Activated CD4-positive, alpha-beta T cell treated with anti-CD3 and anti-CD28 coated beads, Interleukin-2, amount 10 ng/mL, durations not matched to agents 7 days and 5 days (primary cell): ENCODE data around the gene KIAA1755. TPM values are rescaled to one million over a fixed set of nuclear protein-coding genes. Genes with fewer than 3 reads are reported as not detected.

Experiments
- CTCF ChIA-PET: fragments of 350-600 bp; sonication (Branson Sonifier 250); formaldehyde crosslinking; loops from one replicate; lab custom pipeline; 2021; ENCODE audit warnings: antibody characterized with exemption; lab: Charles Lee
- POLR2A ChIA-PET: fragments of 350-600 bp; sonication (Branson Sonifier 250); formaldehyde crosslinking; loops from one replicate; lab custom pipeline; 2021; ENCODE audit warnings: antibody characterized with exemption; lab: Charles Lee
- DNase-seq: peaks from one replicate; pipeline ENCODE4 v3.0.0-alpha.2; 2020
- H3K27ac Mint-ChIP-seq: one replicate; pipeline ENCODE4 v1.8.0; 2021; ENCODE audit warnings: mild to moderate bottlenecking, moderate library complexity, mixed read lengths
- H3K27me3 Mint-ChIP-seq: one replicate; pipeline ENCODE4 v1.8.0; 2021; ENCODE audit warnings: mixed read lengths
- H3K36me3 Mint-ChIP-seq: one replicate; pipeline ENCODE4 v1.8.0; 2021; ENCODE audit warnings: low read depth, mixed read lengths
- H3K4me1 Mint-ChIP-seq: one replicate; pipeline ENCODE4 v1.8.0; 2021; ENCODE audit warnings: mixed read lengths
- H3K4me3 Mint-ChIP-seq: one replicate; pipeline ENCODE4 v1.8.0; 2021; ENCODE audit warnings: mild to moderate bottlenecking, moderate library complexity, mixed read lengths
- H3K9me3 Mint-ChIP-seq: one replicate; pipeline ENCODE4 v1.8.0; 2021; ENCODE audit warnings: mixed read lengths
- total RNA-seq, 2 experiments: library from RNA; stranded (reverse); gene quantifications; one replicate each; pipeline ENCODE4 v1.2.3, GENCODE V29; 2021

KIAA1755 gene
- total RNA-seq, 2 experiments from 2014 or later = not detected

DNA sequence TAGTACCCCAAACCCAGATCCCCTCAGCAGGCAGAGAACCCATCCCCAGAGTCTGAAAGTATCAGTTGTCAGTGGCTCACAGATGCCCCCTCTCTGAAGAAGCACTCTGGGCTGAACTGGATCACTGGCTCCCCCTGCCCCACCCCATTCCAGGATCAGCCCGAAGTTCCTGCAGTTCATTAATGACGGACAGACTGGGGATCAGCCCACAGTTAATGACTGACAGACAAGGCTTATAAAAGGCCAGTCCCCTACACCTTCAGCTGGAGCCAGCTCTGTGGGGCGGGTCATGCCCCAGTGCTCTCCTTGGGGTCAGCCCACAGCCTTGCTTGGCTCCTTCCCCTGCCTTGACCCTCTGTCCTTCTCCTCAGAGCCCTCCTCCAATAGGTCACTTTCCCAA lies 21.7 kb downstream of the KIAA1755 start:
- Mint-ChIP-seq H3K27ac (no peak overlapping the region), H3K9me3 (peaks cover 14% of the 10 kb centered on the region), H3K4me3 (no peak overlapping the region), H3K36me3 (no peaks in the 10 kb centered on the region), H3K4me1 (no peaks in the 10 kb centered on the region), H3K27me3 (peaks cover 5% of the 10 kb centered on the region)
- CTCF ChIA-PET = interaction anchor here (1.4 kb wide), 1 partner anchor 17 kb away, joined by 5 read pairs; no protein-coding TSS in a partner anchor
- POLR2A ChIA-PET = no interaction called here
- no peak for DNase-seq

- Mint-ChIP-seq H3K4me1 (no peaks in the 10 kb centered on the region), H3K27ac (no peak overlapping the region), H3K4me3 (no peak overlapping the region), H3K27me3 (peaks cover 5% of the 10 kb centered on the region), H3K9me3 (peaks cover 8% of the 10 kb centered on the region), H3K36me3 (no peaks in the 10 kb centered on the region)
- DNase-seq = no peak
- CTCF ChIA-PET = interaction anchor here (1.8 kb wide), 1 partner anchor 16 kb away, joined by 6 read pairs; no protein-coding TSS in a partner anchor
- POLR2A ChIA-PET = no interaction called here
Measured at GRCh38 chr20:38237381-38237780, 23.2 kb downstream of the KIAA1755 start.

- Mint-ChIP-seq H3K36me3 (no peaks in the 10 kb centered on the region), H3K4me3 (no peak overlapping the region), H3K27ac (no peak overlapping the region), H3K9me3 (no peaks in the 10 kb centered on the region), H3K27me3 (peaks cover 2% of the 10 kb centered on the region), H3K4me1 (peaks cover 6% of the 10 kb centered on the region)
- ChIA-PET CTCF (interaction anchor here (0.7 kb wide), 1 partner anchor 12 kb away, joined by 3 read pairs; no protein-coding TSS in a partner anchor), POLR2A (no interaction called here)
- DNase-seq = no peak
Measured at GRCh38 chr20:38231531-38232121, 28.9 kb downstream of the KIAA1755 start.

- POLR2A ChIA-PET = no interaction called here
- Mint-ChIP-seq H3K9me3 (no peaks in the 10 kb centered on the region), H3K4me3 (no peak overlapping the region), H3K4me1 (peaks cover 6% of the 10 kb centered on the region), H3K27ac (no peak overlapping the region), H3K27me3 (peaks cover 2% of the 10 kb centered on the region), H3K36me3 (no peaks in the 10 kb centered on the region)
- no peak for DNase-seq
- CTCF ChIA-PET = interaction anchor here (0.7 to 1.3 kb wide), 2 partner anchors 11 to 136 kb away, joined by 3 read pairs; no protein-coding TSS in a partner anchor
Measured at GRCh38 chr20:38230957-38231526, 29.5 kb downstream of the KIAA1755 start.

DNA sequence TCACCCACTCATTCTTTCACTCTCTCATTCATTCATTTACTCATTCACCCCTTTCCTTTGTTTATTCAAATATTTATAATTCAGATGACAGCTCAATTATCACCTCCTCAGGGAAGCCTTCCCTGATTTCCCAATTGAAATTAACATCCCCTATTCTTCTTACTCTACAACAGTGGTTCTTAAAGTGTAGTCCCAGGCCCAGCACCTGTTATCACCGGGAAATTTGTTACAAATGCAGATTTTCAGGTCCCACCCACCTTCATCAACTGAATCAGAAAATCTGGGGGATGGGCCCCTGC lies 30.3 kb downstream of the KIAA1755 start:
- Mint-ChIP-seq H3K4me3 (no peak overlapping the region), H3K9me3 (no peaks in the 10 kb centered on the region), H3K27me3 (peaks cover 2% of the 10 kb centered on the region), H3K27ac (no peak overlapping the region), H3K4me1 (peaks cover 6% of the 10 kb centered on the region), H3K36me3 (no peaks in the 10 kb centered on the region)
- DNase-seq = no peak
- POLR2A ChIA-PET = no interaction called here
- CTCF ChIA-PET = interaction anchor here (1.3 to 1.6 kb wide), 2 partner anchors 9 to 137 kb away, joined by 3 read pairs; no protein-coding TSS in a partner anchor

DNA sequence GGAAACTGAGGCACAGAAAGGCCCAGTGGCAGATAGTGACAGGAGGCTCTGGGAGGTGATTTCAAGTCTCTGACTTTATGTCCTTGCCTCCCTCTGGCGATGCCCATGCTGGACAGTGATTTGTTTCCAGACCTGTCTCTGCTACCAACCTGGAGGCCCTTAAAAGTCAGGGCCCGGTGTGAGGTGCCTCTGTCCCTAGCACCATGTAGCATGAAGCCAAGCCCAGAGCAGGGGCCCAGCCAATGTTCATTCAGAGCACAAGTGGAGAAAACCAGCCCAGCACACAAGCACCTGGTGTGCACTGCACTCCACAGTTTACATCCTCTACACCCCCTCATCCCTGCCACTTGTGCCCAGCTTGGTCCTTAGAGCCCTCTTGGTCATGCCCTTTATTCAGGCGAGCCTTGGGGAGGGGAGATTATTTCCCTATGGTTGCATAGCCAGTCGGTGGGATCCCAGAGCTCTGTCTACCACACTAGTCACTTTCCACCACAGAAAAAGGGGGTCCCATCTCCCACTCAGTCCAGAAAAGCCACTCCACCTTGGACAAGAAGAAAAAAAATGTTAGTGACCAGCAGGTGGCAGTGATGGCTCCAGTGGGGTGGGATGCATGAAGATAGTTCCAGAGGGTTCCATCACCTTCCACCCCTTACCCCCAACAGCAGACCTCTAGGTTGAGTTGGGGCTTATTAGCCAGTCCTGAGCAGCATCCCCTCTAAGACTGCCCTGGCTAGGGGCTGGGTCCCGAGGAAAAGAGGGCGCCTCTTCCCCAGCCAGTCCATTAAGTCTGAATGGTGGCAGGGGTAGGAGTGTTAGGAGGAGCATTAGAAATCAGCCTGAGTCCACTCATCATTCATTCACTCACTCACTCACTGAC lies 30.9 kb downstream of the KIAA1755 start:
- peaks cover 2% of the 10 kb centered on the region for H3K27me3 Mint-ChIP-seq
- no peaks in the 10 kb centered on the region for H3K9me3 Mint-ChIP-seq
- DNase-seq = no peak
- CTCF ChIA-PET = interaction anchor here (1.0 to 1.6 kb wide), 3 partner anchors 9 to 137 kb away, joined by 3 read pairs; partner anchors contain the start of gene TGM2
- peaks cover 6% of the 10 kb centered on the region for H3K4me1 Mint-ChIP-seq
- H3K36me3 Mint-ChIP-seq = no peaks in the 10 kb centered on the region
- H3K4me3 Mint-ChIP-seq = no peak overlapping the region
- POLR2A ChIA-PET = no interaction called here
- no peak overlapping the region for H3K27ac Mint-ChIP-seq

DNA sequence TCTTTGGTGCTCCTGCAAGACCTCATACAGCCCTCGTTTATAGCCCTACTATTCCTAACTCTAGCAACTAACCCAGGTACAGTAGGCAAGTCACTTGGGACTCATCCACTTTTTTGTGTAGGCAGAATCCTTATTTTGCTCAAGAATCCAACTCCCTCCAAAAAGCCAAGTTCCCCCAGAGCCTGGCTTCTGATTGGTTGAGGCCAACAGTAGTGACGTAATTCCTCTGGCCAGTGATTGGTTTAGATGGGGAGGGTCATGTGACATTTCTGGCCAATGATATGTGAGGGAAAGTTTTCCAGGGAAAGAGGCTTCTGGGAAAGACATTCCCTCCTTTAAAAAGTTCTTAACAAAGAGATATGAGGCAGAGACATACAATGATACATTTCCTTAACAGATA lies 32.1 kb downstream of the KIAA1755 start:
- POLR2A ChIA-PET = no interaction called here
- DNase-seq = no peak
- peaks cover 2% of the 10 kb centered on the region for H3K27me3 Mint-ChIP-seq
- CTCF ChIA-PET = interaction anchor here (1.0 kb wide), 1 partner anchor 64 kb away, joined by 3 read pairs; the partner anchor contains the start of gene TGM2
- H3K27ac Mint-ChIP-seq = no peak overlapping the region
- H3K36me3 Mint-ChIP-seq = no peaks in the 10 kb centered on the region
- no peak overlapping the region for H3K4me3 Mint-ChIP-seq
- H3K4me1 Mint-ChIP-seq = peaks cover 6% of the 10 kb centered on the region
- no peaks in the 10 kb centered on the region for H3K9me3 Mint-ChIP-seq

DNA sequence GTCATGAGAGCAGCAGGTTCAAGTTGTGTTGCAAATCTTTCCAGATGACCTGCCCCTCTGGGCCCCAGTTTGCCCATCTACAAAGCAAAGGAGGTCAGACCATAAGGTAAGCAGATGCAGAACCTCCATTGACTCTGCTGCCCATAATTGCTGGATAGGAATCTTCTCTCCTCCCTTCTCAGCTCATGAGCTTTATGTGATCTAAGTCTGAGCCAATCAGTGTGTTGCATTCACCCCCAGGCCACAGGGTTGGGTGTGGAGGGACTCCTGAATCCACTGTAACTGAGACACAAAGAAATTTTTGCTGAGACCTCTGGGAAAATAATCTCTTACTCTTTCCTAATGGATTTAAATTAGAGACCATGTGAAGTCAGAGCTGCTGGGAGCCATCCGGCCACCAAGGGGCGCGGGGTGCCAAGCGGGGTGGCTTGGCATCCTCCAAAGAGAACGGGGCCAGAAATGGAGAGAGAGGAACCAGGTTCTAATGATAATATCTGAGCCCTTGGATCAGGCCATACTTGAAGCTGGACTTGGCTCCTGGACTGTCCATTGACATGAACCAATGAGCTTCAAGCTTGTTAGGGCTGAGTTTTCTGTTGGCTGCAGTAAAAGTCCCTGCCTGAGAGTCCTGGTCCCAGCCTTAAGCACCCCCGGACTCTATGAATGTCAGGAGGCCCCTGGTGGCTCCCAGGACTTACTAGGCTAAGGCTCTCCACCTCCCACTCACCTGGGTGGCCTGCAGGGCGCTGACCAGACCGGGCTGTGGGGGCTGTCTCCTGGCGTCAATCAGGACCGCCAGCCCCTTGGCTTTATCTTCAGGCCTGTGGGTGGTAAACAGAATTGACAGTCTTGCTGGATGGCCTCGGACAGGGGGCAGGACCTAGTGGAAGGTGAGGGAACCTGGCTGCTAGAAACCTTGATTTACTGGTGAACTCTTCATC lies 32.8 kb downstream of the KIAA1755 start:
- no peak overlapping the region for H3K27ac Mint-ChIP-seq
- DNase-seq = no peak
- H3K4me1 Mint-ChIP-seq = peaks cover 6% of the 10 kb centered on the region
- ChIA-PET CTCF (no interaction called here), POLR2A (no interaction called here)
- H3K36me3 Mint-ChIP-seq = no peaks in the 10 kb centered on the region
- no peaks in the 10 kb centered on the region for H3K9me3 Mint-ChIP-seq
- H3K4me3 Mint-ChIP-seq = no peak overlapping the region
- peaks cover 2% of the 10 kb centered on the region for H3K27me3 Mint-ChIP-seq

DNA sequence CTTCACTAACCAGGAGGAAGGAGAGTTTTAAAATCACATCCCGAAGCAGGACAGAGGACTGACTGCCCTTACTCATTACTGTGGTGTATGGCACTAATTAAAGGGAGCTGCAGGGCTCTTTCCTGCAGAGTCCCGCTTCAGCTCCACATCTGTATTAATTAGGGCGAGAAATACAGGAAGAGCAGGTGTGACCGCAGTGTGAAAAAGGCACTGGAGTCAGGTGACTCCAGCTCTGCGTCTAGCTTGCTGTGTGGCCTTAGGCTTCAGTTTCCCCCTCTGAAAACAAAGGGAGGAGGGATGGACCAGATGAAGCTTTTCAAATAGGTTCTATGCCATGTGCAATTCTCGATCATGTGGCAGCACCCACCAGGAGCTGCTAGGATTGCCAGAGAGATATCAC lies 34.0 kb downstream of the KIAA1755 start:
- ChIA-PET POLR2A (no interaction called here), CTCF (interaction anchor here (1.1 kb wide), 1 partner anchor 9 kb away, joined by 3 read pairs; no protein-coding TSS in a partner anchor)
- peaks cover 3% of the 10 kb centered on the region for H3K4me1 Mint-ChIP-seq
- H3K36me3 Mint-ChIP-seq = no peaks in the 10 kb centered on the region
- peaks cover 4% of the 10 kb centered on the region for H3K27me3 Mint-ChIP-seq
- no peak overlapping the region for H3K4me3 Mint-ChIP-seq
- no peak overlapping the region for H3K27ac Mint-ChIP-seq
- H3K9me3 Mint-ChIP-seq = no peaks in the 10 kb centered on the region
- DNase-seq = no peak

DNA sequence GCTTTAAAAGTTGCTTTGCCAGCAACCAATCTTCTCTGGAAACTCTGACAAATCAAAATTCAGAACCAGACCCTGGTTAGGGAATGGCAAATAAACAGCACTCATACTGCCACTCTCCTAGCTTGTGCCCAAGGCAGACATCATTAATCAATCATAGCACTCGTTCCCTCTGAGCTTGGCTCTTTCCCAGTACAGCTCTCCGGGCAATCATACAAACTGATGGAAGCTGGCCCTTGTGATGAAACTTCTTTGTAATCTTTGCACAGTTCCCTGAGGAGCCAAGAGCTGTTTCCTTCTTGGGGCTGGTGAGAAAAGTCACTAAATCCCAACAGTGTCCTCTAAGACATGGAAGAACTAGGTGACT lies 34.7 kb downstream of the KIAA1755 start:
- DNase-seq = no peak
- Mint-ChIP-seq H3K27me3 (peaks cover 2% of the 10 kb centered on the region), H3K36me3 (no peaks in the 10 kb centered on the region), H3K4me3 (no peak overlapping the region), H3K27ac (no peak overlapping the region), H3K4me1 (peaks cover 3% of the 10 kb centered on the region), H3K9me3 (no peaks in the 10 kb centered on the region)
- CTCF ChIA-PET = interaction anchor here (0.5 to 1.1 kb wide), 2 partner anchors 8 to 34 kb away, joined by 3 read pairs; no protein-coding TSS in a partner anchor
- POLR2A ChIA-PET = no interaction called here

DNA sequence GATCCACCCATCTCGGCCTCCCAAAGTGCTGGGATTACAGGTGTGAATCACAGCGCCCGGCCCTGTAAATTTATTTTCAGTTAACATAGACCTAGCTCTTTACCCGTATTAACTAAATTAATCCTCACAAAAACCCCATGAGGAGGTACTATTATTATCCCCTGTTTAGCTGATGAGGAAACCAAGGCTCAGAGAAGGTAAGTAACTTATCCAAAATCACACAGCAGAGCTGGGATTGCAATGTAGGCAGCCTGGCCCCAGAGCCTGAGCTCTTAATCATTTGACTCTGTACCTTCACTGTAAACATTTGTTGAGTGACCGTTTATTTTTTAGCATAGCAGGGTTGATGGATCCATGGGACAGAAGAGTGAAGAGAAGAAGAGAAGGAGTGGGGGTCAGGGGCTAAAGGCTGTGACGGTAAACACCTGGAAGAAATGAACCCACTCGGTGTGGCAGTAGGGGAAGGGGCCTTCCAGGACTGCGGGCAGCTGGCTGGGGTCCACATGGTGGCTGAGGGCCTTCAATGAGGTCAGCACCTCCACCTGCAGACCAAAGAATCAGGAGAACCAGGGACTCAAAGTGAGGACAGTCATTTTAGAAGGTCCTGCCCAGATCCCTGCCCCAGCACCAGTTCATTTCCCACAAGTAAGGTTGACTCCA lies 35.2 kb downstream of the KIAA1755 start:
- Mint-ChIP-seq H3K4me1 (peaks cover 3% of the 10 kb centered on the region), H3K36me3 (no peaks in the 10 kb centered on the region), H3K9me3 (no peaks in the 10 kb centered on the region), H3K27me3 (peaks cover 2% of the 10 kb centered on the region), H3K4me3 (no peak overlapping the region), H3K27ac (no peak overlapping the region)
- CTCF ChIA-PET = interaction anchor here (0.5 kb wide), 1 partner anchor 35 kb away, joined by 3 read pairs; no protein-coding TSS in a partner anchor
- DNase-seq = no peak
- POLR2A ChIA-PET = no interaction called here
